GM12878 (cell line): ENCODE data around the gene ADAMTS17.

Experiments used
- CBFB ChIP-seq: IDR thresholded peaks from 2 replicates; pipeline ENCODE4 v1.6.1; 2016; ENCODE audit warnings: antibody characterized with exemption, low read depth
- POLR2AphosphoS5 ChIP-seq: IDR thresholded peaks from 2 replicates; pipeline ENCODE4 v1.6.1; 2011; ENCODE audit warnings: mild to moderate bottlenecking, low read length, inconsistent platforms
- PRDM15 ChIP-seq: fragments of 450-650 bp; formaldehyde crosslinking; IDR thresholded peaks from 2 replicates; pipeline ENCODE4 v1.4.0; 2020; ENCODE audit warnings: mild to moderate bottlenecking, moderate library complexity
- SIN3A ChIP-seq: IDR thresholded peaks from 2 replicates; pipeline ENCODE4 v1.6.1; 2012; ENCODE audit warnings: low read depth, low read length, improper control_type of control experiment
- SIX5 ChIP-seq: IDR thresholded peaks from 2 replicates; pipeline ENCODE4 v1.6.1; 2011; ENCODE audit warnings: mild to moderate bottlenecking, low read depth, low read length, moderate library complexity; ENCODE audit not compliant: severe bottlenecking
- YY1 ChIP-seq: IDR thresholded peaks from 2 replicates; pipeline ENCODE4 v1.6.1; 2011; ENCODE audit warnings: low read depth, mild to moderate bottlenecking, low read length
- TF ChIP-seq, protein P1 (sequence below), 3 experiments: IDR thresholded peaks in 2 of 3; conservative IDR thresholded peaks in 1 of 3; 2 replicates each; pipeline ENCODE4 v1.5.1; 2011; ENCODE audit warnings: low read depth in 3 of 3, low read length in 3 of 3, mild to moderate bottlenecking in 3 of 3, control low read depth in 2 of 3, moderate library complexity in 2 of 3, inconsistent platforms in 1 of 3, mixed read lengths in 1 of 3; ENCODE audit not compliant: control insufficient read depth in 2 of 3, insufficient read depth in 1 of 3; ENCODE audit errors: extremely low read depth in 1 of 3

DNA sequence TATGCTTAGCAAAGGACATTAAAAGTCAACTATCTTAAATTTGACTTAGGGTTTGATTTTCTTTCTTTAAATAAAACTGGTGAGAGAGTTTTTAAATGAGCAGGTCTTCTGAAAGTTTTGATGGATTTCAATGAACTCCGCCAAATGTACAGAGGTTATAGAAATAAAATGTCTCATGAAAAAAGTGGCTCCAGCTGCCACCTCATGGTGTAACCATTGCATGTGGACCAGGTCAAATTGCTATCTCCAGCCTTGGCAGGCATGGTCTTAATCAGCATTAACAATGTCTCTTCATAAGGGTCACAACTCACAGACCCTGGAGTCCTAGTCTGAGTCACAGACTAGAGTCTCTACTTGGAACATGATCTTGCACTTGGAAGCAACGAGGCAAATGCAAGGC, 182.3 kb downstream of the ADAMTS17 start:
- TF ChIP-seq PRDM15 (CRISPR knock-in tag) = no peak
- TF ChIP-seq, protein P1, sequence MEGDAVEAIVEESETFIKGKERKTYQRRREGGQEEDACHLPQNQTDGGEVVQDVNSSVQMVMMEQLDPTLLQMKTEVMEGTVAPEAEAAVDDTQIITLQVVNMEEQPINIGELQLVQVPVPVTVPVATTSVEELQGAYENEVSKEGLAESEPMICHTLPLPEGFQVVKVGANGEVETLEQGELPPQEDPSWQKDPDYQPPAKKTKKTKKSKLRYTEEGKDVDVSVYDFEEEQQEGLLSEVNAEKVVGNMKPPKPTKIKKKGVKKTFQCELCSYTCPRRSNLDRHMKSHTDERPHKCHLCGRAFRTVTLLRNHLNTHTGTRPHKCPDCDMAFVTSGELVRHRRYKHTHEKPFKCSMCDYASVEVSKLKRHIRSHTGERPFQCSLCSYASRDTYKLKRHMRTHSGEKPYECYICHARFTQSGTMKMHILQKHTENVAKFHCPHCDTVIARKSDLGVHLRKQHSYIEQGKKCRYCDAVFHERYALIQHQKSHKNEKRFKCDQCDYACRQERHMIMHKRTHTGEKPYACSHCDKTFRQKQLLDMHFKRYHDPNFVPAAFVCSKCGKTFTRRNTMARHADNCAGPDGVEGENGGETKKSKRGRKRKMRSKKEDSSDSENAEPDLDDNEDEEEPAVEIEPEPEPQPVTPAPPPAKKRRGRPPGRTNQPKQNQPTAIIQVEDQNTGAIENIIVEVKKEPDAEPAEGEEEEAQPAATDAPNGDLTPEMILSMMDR (IDR thresholded peaks at IDR 0.05 in 2 of 3, conservative IDR thresholded peaks at IDR 0.05 in 1 of 3; ENCODE audit: control insufficient read depth in 2 of 3, extremely low read depth in 1 of 3, insufficient read depth in 1 of 3, low read depth in 3 of 3, low read length in 3 of 3) = no peak
- no peak for TF ChIP-seq YY1
- TF ChIP-seq SIN3A = no peak
- TF ChIP-seq CBFB = no peak
- no peak for TF ChIP-seq SIX5
- no peak for TF ChIP-seq POLR2AphosphoS5
